GM19324 (cell line): Measurements from ENCODE around the gene LRIG1.

Experiments used
- ATAC-seq: cut with Tn5 transposase; IDR thresholded peaks from one replicate; pipeline ENCODE4 v1.9.1; 2021; ENCODE audit warnings: mild to moderate bottlenecking, moderate library complexity; ENCODE audit not compliant: unreplicated experiment, low FRiP score

The LRIG1 gene

DNA sequence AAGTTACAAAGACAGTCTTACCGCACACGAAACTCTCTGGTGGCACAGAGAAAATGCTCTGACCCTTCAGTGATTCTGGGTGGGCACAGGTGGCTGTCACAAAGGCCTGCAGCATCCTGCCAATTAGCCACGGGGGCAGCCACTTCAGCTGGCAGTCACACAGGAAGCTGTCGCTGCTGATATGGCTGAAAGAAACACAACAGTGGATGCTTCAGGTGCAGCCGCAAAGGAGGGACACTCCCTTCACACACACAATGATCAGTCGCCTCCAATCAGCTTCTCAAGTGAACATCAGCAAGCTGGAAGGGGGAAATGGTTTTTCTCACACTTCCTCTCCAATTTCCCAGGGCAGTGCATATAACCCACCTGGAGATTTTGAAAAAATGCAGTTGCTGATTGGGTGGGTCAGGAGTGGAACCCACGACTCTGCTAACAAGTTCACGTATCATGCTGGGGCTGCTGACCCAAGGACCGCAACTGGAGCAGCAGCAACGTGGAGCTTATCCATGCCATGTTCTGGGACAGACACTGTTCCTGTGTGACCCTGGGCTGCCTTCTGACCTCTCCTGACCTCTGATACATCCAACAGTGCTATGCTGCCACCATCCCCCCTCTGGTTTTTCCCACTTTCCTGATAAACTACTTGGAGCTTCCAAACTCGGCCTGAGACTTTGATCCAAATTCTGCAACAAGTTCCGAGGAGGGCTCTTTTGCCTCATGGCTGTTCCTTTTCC, 106.6 kb downstream of the LRIG1 start:
- ATAC-seq = peak; percentile 56

- ATAC-seq = peak; percentile 3
These were observed 107.4 kb downstream of the LRIG1 start for GRCh38 chr3:66393333-66394005.

DNA sequence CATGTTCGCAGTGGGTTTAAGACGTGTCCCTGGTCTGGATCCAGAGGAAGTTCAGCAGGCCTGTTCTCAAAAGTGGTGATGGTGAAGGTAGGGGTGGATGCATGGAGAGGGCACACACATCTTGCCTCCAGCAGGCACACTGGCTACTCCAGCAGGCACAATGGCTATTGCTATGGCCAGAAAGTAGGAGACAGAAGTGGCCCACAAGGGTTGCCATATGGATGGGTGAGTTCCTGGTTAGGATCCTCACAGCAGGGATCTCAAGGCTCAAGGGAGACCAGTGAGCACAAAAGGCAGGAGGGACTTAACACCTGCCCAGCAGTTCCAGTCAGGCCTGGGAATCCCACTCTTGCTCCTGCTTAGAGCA, 107.9 kb downstream of the LRIG1 start:
- no peak for ATAC-seq

DNA sequence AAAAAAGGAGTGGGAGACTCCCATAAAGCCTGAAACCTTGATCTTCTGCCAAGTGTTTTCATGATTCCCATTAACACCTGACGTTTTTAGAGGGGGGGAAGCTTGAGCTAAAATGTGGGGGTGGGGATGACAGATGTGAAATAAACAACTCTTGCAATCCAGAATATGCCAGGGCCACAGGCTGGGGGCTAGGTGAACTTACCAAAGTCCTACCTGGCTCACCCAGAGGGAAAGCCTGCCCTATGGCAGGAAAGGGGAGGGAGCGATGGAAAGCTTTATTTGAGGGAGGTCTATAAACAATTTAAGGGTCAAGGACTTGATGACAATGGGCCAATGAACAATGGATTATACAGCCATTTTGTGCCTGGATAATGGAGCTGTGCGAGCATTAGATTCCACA, 108.3 kb downstream of the LRIG1 start:
- no peak for ATAC-seq

DNA sequence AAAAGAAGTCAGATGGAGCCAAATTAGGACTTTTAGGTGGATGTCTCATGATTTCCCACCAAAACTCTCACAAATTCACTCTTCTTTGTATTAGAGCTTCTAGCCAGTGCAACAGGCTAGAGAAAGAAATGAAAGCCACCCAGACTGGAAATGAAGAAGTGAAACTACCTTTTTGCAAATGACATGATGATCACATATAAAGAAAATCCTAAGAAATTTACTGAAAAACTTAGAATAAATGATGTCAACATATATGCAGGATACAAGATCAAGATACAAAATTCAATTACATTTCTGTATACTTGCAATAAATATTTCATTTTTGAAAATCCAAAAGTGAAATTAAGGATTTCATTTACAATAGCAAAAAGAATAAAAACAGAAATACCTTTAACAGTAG, 110.8 kb downstream of the LRIG1 start:
- ATAC-seq = peak; percentile 35

- ATAC-seq = peak; percentile 51
These were observed 113.7 kb downstream of the LRIG1 start for GRCh38 chr3:66386925-66387650.

GRCh38 chr3:66386011-66386924, 114.6 kb downstream of the LRIG1 start:
- peak; percentile 88 for ATAC-seq

DNA sequence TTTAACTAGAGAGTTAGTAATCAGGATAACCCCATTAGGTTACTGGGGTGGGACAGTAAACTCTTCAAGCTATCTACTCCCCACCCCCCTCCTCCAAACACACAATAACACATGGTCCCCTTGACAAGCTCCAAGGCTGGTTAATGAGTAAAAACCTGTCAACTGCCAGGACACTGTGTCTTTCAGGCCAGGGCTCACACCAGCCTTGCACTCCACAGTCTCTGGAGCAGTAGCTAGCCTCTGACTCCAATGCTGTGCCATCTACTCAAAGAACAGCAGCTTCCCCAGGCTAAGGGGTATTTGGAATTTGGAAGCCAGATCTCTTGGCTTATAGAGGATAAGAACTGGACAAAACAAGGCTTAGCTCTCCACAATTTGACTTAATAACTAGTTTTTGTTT, 115.8 kb downstream of the LRIG1 start:
- no peak for ATAC-seq

DNA sequence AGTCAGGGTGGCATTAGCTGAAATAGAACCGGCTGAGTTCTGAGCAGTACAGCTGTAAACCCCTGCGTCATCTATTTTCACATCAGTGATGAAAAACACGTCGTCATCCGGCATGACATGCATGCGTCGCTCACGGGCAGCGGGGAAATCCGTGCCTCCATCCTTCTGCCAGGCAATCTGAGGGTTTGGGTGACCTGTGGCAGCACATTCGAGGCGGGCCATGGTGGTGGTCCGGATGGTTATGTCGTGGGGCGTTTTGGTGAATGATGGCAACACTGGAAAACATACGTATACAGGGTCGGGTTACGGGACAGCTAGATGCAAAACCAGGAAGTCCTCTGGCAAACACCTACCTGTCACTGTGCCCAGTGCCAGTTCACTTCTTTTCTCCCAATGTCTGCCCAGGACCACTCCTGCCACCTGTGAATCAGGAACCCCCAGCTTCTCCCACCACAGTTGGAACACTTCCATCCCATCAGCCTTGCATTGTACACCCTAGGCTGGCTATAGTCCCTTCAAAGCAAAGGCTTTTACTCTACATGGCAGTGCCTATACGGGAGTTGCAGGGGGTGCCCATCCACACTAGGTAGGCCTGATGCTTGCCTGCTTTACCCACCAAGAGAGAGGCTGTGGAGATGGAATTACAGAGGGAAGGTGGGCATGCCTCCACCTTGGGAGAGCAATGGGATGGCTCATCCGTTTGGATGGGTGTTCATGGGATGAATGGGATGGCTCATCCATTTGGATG, 116.7 kb downstream of the LRIG1 start:
- ATAC-seq = no peak

DNA sequence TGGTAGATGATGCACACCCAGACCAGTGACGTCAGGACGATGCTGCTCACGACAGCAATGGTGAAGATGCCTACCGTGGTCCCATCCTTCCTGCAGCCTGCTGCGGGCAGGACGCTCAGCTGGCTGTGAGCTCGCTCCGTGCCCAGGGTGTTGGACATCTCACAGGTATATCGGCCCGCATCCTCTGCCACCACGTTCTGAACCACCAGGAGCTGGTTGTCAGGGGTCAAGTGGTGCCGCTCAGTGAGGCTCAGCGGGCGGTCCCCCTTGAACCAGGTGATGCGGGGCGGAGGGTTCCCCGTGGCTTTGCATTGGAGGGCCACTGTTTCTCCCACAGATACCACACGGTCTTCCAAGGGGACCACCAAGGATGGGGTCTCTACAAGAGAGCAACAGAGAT, 117.8 kb downstream of the LRIG1 start:
- no peak for ATAC-seq

DNA sequence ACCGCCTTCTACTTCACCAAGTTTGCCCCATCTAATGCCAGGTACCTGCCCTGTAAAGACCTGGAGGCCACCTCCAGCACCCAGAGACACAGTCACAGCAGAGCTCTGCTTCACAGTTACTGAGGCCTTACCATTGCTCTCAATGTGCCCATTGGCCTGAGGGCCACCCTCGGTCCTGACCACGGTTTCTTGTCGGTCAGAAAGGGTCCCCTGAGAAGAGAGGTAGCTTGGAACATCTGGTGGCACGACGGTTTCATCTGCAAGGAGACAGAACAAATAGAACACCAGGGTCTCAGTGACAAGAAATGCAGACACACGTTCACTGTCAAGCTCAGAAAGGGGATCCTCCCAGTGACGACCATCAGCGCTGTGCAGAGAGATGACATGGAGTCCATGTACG, 118.7 kb downstream of the LRIG1 start:
- ATAC-seq = no peak

- ATAC-seq = no peak
These were observed 119.2 kb downstream of the LRIG1 start for GRCh38 chr3:66381626-66382025.

DNA sequence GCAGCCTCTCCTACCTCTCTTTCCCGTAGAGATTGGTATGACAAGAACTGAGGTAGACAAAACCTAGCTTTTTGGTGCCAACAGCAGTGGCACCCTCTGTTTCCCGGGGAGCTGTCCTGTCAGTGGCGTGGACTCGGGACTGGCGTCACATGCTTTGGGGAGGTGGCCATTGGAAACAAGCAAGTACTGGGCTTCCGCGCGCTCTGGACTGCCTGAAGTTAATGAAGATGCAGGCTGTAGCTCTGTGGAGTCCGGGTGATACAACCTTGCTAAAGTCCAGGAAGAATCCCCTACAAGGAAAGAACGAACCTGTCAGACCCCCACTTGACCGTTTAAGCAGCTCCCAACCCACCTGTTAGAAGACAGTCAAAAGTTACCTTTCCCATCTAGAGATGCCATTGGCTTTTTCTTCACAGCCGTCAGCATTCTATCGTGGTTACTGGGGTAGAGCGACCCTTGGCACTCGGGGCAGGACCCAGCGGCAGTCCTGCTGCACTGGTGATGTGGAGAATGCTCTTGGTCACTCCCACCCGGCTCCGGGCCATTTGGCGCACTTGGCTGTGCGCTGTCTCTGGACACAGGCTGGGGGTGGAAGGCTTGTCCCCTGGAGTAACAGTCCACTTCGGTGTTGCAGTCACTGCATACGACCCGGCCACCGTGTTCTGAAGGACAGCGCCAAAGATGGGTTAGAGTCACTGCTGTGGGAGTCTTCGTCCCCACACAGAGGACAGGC, 120.5 kb downstream of the LRIG1 start:
- no peak for ATAC-seq

- no peak for ATAC-seq
These were observed 121.3 kb downstream of the LRIG1 start for GRCh38 chr3:66379565-66379964.

DNA sequence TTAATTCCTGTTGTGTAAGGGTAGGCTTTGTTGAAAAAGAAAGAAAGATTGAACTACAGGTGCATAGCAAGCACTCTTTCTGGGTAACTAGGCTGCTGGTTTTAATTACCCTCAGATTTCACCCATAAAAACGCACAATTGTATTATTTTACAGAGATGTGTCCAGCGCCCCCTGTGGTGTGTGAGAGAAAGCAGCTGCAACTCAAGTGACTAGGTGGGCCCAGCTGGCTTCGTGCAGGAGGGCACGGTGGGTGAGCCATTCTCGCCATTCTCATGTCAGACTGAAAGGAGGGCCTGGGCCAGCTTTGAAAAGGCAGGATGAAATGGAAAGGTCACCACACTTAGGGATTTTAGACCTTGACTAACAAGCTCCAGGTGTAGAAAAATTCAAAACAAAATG, 122.6 kb downstream of the LRIG1 start:
- no peak for ATAC-seq

- ATAC-seq = no peak
These were observed 123.0 kb downstream of the LRIG1 start for GRCh38 chr3:66377800-66378199.

- ATAC-seq = no peak
These were observed 124.3 kb downstream of the LRIG1 start for GRCh38 chr3:66376568-66376967.

GRCh38 chr3:66372681-66373350, 128.0 kb downstream of the LRIG1 start:
- ATAC-seq = no peak

DNA sequence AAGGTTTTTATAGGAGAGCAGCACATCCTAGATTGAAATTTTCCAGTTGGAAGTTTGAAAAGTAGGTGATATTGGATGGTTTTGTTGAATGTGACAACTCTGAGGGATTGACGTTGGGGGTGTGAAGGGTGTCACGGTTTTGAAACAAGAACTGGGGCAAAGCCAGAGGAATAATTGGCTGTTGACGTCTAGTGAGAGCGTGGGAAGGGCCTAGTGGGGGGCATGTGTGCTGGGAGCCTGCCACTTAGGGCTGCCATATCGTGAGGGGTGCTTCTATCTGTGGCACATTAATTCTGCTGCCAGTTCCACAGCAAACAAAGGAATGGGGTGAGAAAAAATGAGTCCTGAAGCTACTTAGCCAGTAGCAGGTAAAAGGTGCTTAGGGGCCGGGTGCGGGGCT, 129.4 kb downstream of the LRIG1 start:
- no peak for ATAC-seq
